DND-41 (cell line): ENCODE measurements around the gene NMRK2.

ENCODE experiments used
- EZH2 ChIP-seq: IDR thresholded peaks from 3 replicates; pipeline ENCODE4 v1.6.1; 2012; ENCODE audit warnings: borderline replicate concordance, low read depth, mild to moderate bottlenecking, moderate library complexity, low read length, inconsistent platforms; ENCODE audit not compliant: severe bottlenecking
- TF ChIP-seq, protein P1 (sequence below): IDR thresholded peaks from 2 replicates; pipeline ENCODE4 v1.5.1; 2012; ENCODE audit warnings: borderline replicate concordance, low read length, moderate library complexity, mild to moderate bottlenecking; ENCODE audit not compliant: poor library complexity, severe bottlenecking; ENCODE audit errors: extremely low read depth

- TF ChIP-seq, protein P1, sequence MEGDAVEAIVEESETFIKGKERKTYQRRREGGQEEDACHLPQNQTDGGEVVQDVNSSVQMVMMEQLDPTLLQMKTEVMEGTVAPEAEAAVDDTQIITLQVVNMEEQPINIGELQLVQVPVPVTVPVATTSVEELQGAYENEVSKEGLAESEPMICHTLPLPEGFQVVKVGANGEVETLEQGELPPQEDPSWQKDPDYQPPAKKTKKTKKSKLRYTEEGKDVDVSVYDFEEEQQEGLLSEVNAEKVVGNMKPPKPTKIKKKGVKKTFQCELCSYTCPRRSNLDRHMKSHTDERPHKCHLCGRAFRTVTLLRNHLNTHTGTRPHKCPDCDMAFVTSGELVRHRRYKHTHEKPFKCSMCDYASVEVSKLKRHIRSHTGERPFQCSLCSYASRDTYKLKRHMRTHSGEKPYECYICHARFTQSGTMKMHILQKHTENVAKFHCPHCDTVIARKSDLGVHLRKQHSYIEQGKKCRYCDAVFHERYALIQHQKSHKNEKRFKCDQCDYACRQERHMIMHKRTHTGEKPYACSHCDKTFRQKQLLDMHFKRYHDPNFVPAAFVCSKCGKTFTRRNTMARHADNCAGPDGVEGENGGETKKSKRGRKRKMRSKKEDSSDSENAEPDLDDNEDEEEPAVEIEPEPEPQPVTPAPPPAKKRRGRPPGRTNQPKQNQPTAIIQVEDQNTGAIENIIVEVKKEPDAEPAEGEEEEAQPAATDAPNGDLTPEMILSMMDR: no peak
- no peak for TF ChIP-seq EZH2
Observed at GRCh38 chr19:3961007-3961406, 28.1 kb downstream of the NMRK2 start.
